Esophagus muscularis mucosa (tissue), 3 donors: ENCODE data around the gene PDE6C.

Experiments
- POLR2AphosphoS5 ChIP-seq, 2 donors: sonication (generic); formaldehyde crosslinking; IDR thresholded peaks; one replicate each; pipeline ENCODE4 v1.6.1; 2017; ENCODE audit warnings: antibody characterized with exemption in 2 of 2
- TF ChIP-seq, protein P1 (sequence below), 3 experiments: fragments of 200-600 bp in 2 of 3; fragments of 450-650 bp in 1 of 3; sonication (generic) in 2 of 3; IDR thresholded peaks; one replicate each; pipeline ENCODE4 v1.5.1; 2017 to 2019; ENCODE audit warnings: antibody characterized with exemption in 3 of 3, mild to moderate bottlenecking in 2 of 3, moderate library complexity in 1 of 3

DNA sequence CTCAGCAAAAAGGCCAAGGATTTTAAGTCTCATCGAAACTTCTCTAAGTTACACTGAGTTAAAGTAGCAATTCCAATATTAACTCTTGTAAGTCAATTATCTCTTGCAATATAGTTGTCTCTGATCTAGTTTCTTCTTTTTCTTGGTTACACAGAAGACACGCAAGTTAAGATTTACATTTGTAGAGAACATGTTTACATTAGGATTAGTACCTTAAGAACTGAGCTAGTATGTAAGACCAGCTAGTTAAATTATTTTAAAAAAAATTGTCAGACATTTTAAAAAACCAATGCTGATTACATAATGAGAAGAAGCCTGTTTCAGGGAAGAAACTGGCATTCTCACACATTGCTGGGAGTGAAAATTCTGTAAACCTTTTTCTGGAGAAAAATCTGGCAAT, 58.7 kb downstream of the PDE6C start:
- TF ChIP-seq, protein P1, sequence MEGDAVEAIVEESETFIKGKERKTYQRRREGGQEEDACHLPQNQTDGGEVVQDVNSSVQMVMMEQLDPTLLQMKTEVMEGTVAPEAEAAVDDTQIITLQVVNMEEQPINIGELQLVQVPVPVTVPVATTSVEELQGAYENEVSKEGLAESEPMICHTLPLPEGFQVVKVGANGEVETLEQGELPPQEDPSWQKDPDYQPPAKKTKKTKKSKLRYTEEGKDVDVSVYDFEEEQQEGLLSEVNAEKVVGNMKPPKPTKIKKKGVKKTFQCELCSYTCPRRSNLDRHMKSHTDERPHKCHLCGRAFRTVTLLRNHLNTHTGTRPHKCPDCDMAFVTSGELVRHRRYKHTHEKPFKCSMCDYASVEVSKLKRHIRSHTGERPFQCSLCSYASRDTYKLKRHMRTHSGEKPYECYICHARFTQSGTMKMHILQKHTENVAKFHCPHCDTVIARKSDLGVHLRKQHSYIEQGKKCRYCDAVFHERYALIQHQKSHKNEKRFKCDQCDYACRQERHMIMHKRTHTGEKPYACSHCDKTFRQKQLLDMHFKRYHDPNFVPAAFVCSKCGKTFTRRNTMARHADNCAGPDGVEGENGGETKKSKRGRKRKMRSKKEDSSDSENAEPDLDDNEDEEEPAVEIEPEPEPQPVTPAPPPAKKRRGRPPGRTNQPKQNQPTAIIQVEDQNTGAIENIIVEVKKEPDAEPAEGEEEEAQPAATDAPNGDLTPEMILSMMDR (IDR thresholded peaks at IDR 0.05) = no peak
- TF ChIP-seq POLR2AphosphoS5 (IDR thresholded peaks at IDR 0.05) = no peak
